Measurements from ENCODE around the gene PLCB1.

Gene PLCB1

DNA sequence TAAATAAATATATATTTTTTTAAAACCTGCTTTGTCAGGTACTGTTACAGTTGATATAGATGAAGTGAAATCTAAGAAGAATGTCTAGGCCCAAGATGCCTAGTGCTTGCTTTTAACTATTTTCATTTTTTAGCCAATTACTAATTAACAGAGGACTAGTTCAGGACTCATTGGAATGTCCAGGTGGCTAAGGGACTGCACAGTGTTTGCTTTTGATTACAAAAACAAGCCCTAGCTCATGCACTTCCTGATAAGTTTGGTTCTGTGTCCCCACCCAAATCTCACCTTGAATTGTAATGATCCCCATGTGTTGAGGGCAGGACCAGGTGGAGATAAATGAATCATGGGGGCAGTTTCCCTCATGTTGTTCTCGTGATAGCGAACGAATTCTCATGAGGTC lies 417.1 kb downstream of the PLCB1 start:
- DNase-seq: no peak
- TF ChIP-seq, protein P1, sequence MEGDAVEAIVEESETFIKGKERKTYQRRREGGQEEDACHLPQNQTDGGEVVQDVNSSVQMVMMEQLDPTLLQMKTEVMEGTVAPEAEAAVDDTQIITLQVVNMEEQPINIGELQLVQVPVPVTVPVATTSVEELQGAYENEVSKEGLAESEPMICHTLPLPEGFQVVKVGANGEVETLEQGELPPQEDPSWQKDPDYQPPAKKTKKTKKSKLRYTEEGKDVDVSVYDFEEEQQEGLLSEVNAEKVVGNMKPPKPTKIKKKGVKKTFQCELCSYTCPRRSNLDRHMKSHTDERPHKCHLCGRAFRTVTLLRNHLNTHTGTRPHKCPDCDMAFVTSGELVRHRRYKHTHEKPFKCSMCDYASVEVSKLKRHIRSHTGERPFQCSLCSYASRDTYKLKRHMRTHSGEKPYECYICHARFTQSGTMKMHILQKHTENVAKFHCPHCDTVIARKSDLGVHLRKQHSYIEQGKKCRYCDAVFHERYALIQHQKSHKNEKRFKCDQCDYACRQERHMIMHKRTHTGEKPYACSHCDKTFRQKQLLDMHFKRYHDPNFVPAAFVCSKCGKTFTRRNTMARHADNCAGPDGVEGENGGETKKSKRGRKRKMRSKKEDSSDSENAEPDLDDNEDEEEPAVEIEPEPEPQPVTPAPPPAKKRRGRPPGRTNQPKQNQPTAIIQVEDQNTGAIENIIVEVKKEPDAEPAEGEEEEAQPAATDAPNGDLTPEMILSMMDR (IDR thresholded peaks at IDR 0.05): no peak
- Mint-ChIP-seq H3K4me3 (no peak overlapping the region), H3K27ac (no peak overlapping the region), H3K27me3 (ENCODE audit: low read depth, poor library complexity) (peaks cover 8% of the 10 kb centered on the region), H3K4me1 (no peaks in the 10 kb centered on the region), H3K9me3 (no peaks in the 10 kb centered on the region), H3K36me3 (ENCODE audit: low read depth) (no peaks in the 10 kb centered on the region)

DNA sequence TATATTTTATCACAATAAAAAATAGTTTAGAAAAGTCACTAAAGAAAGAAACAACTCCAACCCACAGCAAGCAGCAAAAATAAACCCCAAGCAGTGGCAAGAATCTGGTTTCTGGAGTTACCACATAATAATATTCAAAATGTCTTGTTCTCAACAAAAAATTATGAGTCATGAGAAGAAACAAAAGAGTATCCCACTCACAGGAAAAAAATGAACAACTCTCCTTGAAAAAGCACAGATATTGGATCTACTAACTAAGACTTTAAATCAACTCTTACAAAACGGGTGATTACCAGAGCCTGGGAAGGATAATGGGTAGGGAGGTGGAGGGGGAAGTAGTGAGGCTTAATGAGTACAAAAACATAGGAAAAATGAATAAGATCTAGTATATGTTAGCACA lies 425.6 kb downstream of the PLCB1 start:
- DNase-seq: no peak
- peaks cover 22% of the 10 kb centered on the region for H3K9me3 Mint-ChIP-seq
- no peak overlapping the region for H3K27ac Mint-ChIP-seq
- no peaks in the 10 kb centered on the region for H3K4me1 Mint-ChIP-seq
- H3K4me3 Mint-ChIP-seq: no peak overlapping the region
- no peaks in the 10 kb centered on the region for H3K27me3 Mint-ChIP-seq (ENCODE audit: low read depth, poor library complexity)
- H3K36me3 Mint-ChIP-seq (ENCODE audit: low read depth): peaks cover 5% of the 10 kb centered on the region
- TF ChIP-seq, protein P1 (IDR thresholded peaks at IDR 0.05): no peak

DNA sequence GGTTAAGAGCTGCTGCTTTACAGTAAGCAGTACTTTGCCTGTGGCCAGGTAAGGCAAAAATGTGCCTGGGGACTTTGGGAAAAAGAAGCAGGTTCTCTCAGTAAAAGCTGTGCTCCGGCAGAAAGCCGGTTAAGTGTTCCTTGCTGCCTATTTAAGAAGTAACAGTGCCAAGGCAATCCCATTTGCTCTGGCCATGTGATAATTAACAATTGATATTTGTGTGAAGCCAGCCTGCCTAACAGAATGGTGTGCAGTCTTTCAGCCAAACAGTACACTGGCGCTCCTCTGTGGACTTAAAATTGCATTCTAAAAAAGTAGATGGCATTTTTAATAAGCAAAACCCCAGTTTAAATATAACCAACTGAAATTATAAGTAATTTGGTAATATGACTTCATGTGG lies 430.3 kb downstream of the PLCB1 start:
- Mint-ChIP-seq H3K4me3 (no peak overlapping the region), H3K36me3 (ENCODE audit: low read depth) (no peaks in the 10 kb centered on the region), H3K9me3 (peaks cover 25% of the 10 kb centered on the region), H3K4me1 (no peaks in the 10 kb centered on the region), H3K27ac (no peak overlapping the region), H3K27me3 (ENCODE audit: low read depth, poor library complexity) (no peaks in the 10 kb centered on the region)
- TF ChIP-seq, protein P1 (IDR thresholded peaks at IDR 0.05): no peak
- DNase-seq: no peak

DNA sequence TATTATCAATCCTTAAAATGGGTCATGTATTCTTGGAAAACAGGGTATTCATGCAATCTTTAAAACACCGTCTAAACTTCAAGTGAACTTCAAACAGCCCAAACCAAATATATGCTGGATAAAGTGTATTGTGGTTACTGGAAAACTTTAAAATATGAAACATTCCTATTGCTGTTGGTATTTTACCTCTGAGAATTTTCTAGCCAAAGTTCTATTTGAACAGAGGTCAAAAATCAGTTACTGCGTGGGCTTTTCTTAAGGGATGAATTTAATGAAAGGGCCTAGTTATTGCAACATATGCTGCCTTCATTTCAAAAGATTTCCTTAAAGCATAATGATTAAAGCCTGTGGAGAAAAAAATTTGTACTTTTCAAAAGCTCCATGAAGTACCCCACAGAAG lies 436.0 kb downstream of the PLCB1 start:
- no peak overlapping the region for H3K27ac Mint-ChIP-seq
- no peaks in the 10 kb centered on the region for H3K36me3 Mint-ChIP-seq (ENCODE audit: low read depth)
- no peak overlapping the region for H3K4me3 Mint-ChIP-seq
- H3K9me3 Mint-ChIP-seq: peaks cover 15% of the 10 kb centered on the region
- H3K27me3 Mint-ChIP-seq (ENCODE audit: low read depth, poor library complexity): no peaks in the 10 kb centered on the region
- no peaks in the 10 kb centered on the region for H3K4me1 Mint-ChIP-seq
- TF ChIP-seq, protein P1 (IDR thresholded peaks at IDR 0.05): no peak
- DNase-seq: no peak

DNA sequence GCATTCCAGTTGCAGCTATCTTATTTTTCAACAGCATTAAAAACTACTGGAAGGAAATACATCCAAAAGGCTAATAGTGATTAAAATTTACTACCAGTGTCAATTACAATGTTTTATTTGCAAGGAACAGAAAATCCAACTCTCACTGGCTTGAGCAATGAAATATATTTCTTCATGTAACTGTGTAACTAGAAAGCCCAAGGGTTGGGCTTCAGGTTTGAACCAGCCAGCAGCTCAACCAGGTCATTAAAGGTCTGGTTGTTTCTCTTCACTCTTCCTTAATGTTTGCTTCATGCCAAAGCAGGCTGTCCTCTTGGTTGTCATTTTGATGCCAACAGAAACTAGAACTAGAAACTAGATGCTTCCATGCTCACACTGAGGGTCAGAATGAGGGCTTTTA lies 437.7 kb downstream of the PLCB1 start:
- no peaks in the 10 kb centered on the region for H3K4me1 Mint-ChIP-seq
- peaks cover under 1% of the 10 kb centered on the region for H3K9me3 Mint-ChIP-seq
- H3K4me3 Mint-ChIP-seq: no peak overlapping the region
- H3K36me3 Mint-ChIP-seq (ENCODE audit: low read depth): no peaks in the 10 kb centered on the region
- TF ChIP-seq, protein P1 (IDR thresholded peaks at IDR 0.05): no peak
- H3K27ac Mint-ChIP-seq: no peak overlapping the region
- no peaks in the 10 kb centered on the region for H3K27me3 Mint-ChIP-seq (ENCODE audit: low read depth, poor library complexity)
- no peak for DNase-seq

DNA sequence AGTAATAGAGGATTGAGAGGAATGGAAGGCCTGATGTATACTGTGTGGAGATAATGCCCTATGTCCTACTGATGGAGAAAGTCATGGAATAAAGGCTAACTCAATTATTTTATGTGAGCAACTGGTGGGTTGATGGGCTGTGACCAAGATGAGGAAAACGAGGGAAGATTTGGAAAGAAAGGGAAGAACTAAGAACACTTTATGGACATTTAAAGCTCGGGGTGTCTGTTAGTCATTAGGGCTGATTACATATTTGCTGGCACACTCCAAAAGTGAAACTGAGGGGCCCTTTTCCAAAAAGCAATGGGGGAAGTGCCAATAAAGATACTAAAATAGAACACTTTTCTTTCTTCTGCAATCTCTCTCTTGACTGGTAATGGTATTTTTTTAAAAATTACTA lies 439.5 kb downstream of the PLCB1 start:
- Mint-ChIP-seq H3K9me3 (no peaks in the 10 kb centered on the region), H3K4me1 (no peaks in the 10 kb centered on the region), H3K36me3 (ENCODE audit: low read depth) (no peaks in the 10 kb centered on the region), H3K27ac (no peak overlapping the region), H3K27me3 (ENCODE audit: low read depth, poor library complexity) (no peaks in the 10 kb centered on the region), H3K4me3 (no peak overlapping the region)
- TF ChIP-seq, protein P1 (IDR thresholded peaks at IDR 0.05): no peak
- no peak for DNase-seq
